Activated CD4-positive, alpha-beta T cell treated with anti-CD3 and anti-CD28 coated beads for 1 hour (primary cell): ENCODE measurements around the gene CCND1.
"Not testable (repeated sequence)": the region's sequence is repeated elsewhere in the genome, so short reads cannot be mapped to it uniquely, and the experiment has no call there.

Experiments
- DNase-seq: peaks from one replicate; pipeline ENCODE4 v3.0.0-alpha.2; 2020

CCND1 gene

GRCh38 chr11:69667619-69668604, 27.0 kb downstream of the CCND1 start:
- no peak for DNase-seq

- DNase-seq = no peak
These were observed 28.5 kb downstream of the CCND1 start for GRCh38 chr11:69669486-69669885.

- DNase-seq = peak; percentile 29
These were observed 29.3 kb downstream of the CCND1 start for GRCh38 chr11:69670158-69670845.

- no peak for DNase-seq
These were observed 30.9 kb downstream of the CCND1 start for GRCh38 chr11:69671734-69672465.

- no peak for DNase-seq
These were observed 33.4 kb downstream of the CCND1 start for GRCh38 chr11:69674267-69674885.

GRCh38 chr11:69674886-69675714, 34.1 kb downstream of the CCND1 start, which contains the start of gene LTO1:
Gene LTO1, minus strand, starts transcription at chr11:69675353. Its CDS starts 114 bp downstream, at chr11:69675239.
- peak; percentile 93 for DNase-seq

- no peak for DNase-seq
These were observed 36.8 kb downstream of the CCND1 start for GRCh38 chr11:69677749-69678148.

GRCh38 chr11:69680688-69681087, 39.7 kb downstream of the CCND1 start:
- DNase-seq = no peak

- no peak for DNase-seq
These were observed 41.3 kb downstream of the CCND1 start for GRCh38 chr11:69682221-69682620.

GRCh38 chr11:69682681-69683326, 41.8 kb downstream of the CCND1 start:
- DNase-seq = no peak

GRCh38 chr11:69683764-69684333, 42.9 kb downstream of the CCND1 start:
- no peak for DNase-seq

GRCh38 chr11:69684651-69685050, 43.7 kb downstream of the CCND1 start:
- DNase-seq = no peak

- DNase-seq = no peak
These were observed 44.4 kb downstream of the CCND1 start for GRCh38 chr11:69685348-69685747.

GRCh38 chr11:69686452-69686851, 45.5 kb downstream of the CCND1 start:
- no peak for DNase-seq

GRCh38 chr11:69686856-69687255, 45.9 kb downstream of the CCND1 start:
- DNase-seq = no peak

- DNase-seq = not testable (repeated sequence)
These were observed 47.2 kb downstream of the CCND1 start for GRCh38 chr11:69687969-69688771.

GRCh38 chr11:69689484-69690319, 48.7 kb downstream of the CCND1 start:
- DNase-seq = no peak

- no peak for DNase-seq
These were observed 50.5 kb downstream of the CCND1 start for GRCh38 chr11:69691463-69691862.

- no peak for DNase-seq
These were observed 51.5 kb downstream of the CCND1 start for GRCh38 chr11:69692422-69692821.
